Activated naive CD4-positive, alpha-beta T cell treated with anti-CD3 and anti-CD28 coated beads, Interleukin-2, amount 10 ng/mL, durations not matched to agents 7 days and 5 days (primary cell): ENCODE results near the gene LYRM4.

Experiments used
- CTCF ChIA-PET: fragments of 350-600 bp; sonication (Branson Sonifier 250); formaldehyde crosslinking; loops from one replicate; lab custom pipeline; 2021; ENCODE audit warnings: antibody characterized with exemption; lab: Charles Lee
- DNase-seq: peaks from one replicate; pipeline ENCODE4 v3.0.0-alpha.2; 2020
- H3K27ac Mint-ChIP-seq: one replicate; pipeline ENCODE4 v1.8.0; 2021; ENCODE audit warnings: mild to moderate bottlenecking, moderate library complexity, mixed read lengths
- H3K27me3 Mint-ChIP-seq: one replicate; pipeline ENCODE4 v1.8.0; 2021; ENCODE audit warnings: mild to moderate bottlenecking, mixed read lengths
- H3K36me3 Mint-ChIP-seq: one replicate; pipeline ENCODE4 v1.8.0; 2021; ENCODE audit warnings: mixed read lengths
- H3K4me1 Mint-ChIP-seq: one replicate; pipeline ENCODE4 v1.8.0; 2021; ENCODE audit warnings: mixed read lengths
- H3K4me3 Mint-ChIP-seq: one replicate; pipeline ENCODE4 v1.8.0; 2021; ENCODE audit warnings: mild to moderate bottlenecking, moderate library complexity, mixed read lengths
- H3K9me3 Mint-ChIP-seq: one replicate; pipeline ENCODE4 v1.8.0; 2021; ENCODE audit warnings: mixed read lengths

LYRM4 gene

DNA sequence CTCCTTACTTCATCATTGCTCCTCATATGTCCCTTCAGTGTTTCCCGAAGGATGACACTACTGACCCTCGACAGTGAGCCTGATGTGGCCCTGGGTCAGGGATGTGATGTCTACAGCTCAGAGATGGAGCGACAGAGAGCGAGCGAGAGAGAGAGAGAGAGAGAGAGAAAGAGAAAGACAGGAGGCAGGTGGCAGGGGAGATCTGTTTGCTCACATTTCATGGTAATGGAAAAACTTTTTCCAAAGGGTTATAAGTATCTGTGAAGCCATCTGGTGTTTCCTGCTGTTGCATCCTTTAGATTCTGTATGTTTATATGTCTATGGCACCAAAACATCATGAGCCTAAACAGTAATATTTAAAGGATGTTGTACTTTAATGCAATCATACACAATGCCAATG, 98.4 kb downstream of the LYRM4 start:
- CTCF ChIA-PET = no interaction called here
- H3K4me1 Mint-ChIP-seq = peaks cover 15% of the 10 kb centered on the region
- H3K27me3 Mint-ChIP-seq = no peaks in the 10 kb centered on the region
- no peak overlapping the region for H3K4me3 Mint-ChIP-seq
- H3K36me3 Mint-ChIP-seq = no peaks in the 10 kb centered on the region
- no peaks in the 10 kb centered on the region for H3K9me3 Mint-ChIP-seq
- DNase-seq = no peak
- no peak overlapping the region for H3K27ac Mint-ChIP-seq

DNA sequence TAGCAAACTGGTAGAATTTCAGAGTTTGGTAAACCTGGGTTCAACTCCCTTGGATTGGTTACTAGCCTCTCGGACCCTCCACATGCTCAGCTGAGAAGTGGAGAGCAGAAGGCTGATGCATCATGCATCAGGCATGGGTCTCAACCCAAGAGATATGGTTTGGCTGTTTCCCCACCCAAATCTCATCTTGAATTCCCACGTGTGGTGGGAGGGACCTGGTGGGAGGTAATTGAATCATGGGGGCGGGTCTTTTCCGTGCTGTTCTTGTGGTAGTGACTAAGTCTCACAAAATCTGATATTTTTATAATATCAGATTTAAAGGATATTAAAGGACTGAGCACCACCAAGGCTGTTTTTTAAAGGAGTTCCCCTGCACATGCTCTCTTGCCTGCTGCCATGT, 100.5 kb downstream of the LYRM4 start:
- H3K9me3 Mint-ChIP-seq = no peaks in the 10 kb centered on the region
- no peak for DNase-seq
- H3K36me3 Mint-ChIP-seq = no peaks in the 10 kb centered on the region
- no peak overlapping the region for H3K27ac Mint-ChIP-seq
- CTCF ChIA-PET = interaction anchor here (1.0 to 3.1 kb wide), 2 partner anchors 14 to 142 kb away, joined by 5 to 15 read pairs; no protein-coding TSS in a partner anchor
- no peak overlapping the region for H3K4me3 Mint-ChIP-seq
- H3K4me1 Mint-ChIP-seq = peaks cover 7% of the 10 kb centered on the region
- H3K27me3 Mint-ChIP-seq = no peaks in the 10 kb centered on the region

- Mint-ChIP-seq H3K27ac (no peak overlapping the region), H3K36me3 (no peaks in the 10 kb centered on the region), H3K4me3 (no peak overlapping the region), H3K27me3 (no peaks in the 10 kb centered on the region), H3K4me1 (peaks cover 6% of the 10 kb centered on the region), H3K9me3 (no peaks in the 10 kb centered on the region)
- CTCF ChIA-PET = interaction anchor here (0.8 to 3.1 kb wide), 4 partner anchors 8 to 15 kb away, joined by 3 to 15 read pairs (median 4); no protein-coding TSS in a partner anchor
- no peak for DNase-seq
These were observed 101.6 kb downstream of the LYRM4 start for GRCh38 chr6:5159162-5159561.

DNA sequence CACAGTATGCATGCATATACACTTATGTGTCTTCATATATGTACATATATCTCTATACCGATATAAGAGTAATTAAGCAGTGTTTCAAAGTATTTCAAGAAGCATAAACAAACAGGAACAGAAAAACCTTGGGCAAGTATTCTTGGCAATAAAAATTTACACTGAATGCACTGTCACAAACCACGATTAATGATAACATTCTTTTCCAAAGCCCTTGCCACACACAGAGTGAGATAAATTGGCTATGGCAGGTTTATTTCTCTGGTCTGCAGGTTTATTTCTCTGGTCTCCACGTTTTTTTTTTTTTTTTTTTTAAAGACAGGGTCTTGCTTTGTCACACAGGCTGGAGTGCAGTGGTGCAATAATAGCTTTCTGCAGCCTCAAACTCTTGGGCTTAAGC, 102.6 kb downstream of the LYRM4 start:
- CTCF ChIA-PET = no interaction called here
- Mint-ChIP-seq H3K9me3 (no peaks in the 10 kb centered on the region), H3K27ac (no peak overlapping the region), H3K27me3 (no peaks in the 10 kb centered on the region), H3K4me1 (peaks cover 6% of the 10 kb centered on the region), H3K4me3 (no peak overlapping the region), H3K36me3 (no peaks in the 10 kb centered on the region)
- DNase-seq = no peak

DNA sequence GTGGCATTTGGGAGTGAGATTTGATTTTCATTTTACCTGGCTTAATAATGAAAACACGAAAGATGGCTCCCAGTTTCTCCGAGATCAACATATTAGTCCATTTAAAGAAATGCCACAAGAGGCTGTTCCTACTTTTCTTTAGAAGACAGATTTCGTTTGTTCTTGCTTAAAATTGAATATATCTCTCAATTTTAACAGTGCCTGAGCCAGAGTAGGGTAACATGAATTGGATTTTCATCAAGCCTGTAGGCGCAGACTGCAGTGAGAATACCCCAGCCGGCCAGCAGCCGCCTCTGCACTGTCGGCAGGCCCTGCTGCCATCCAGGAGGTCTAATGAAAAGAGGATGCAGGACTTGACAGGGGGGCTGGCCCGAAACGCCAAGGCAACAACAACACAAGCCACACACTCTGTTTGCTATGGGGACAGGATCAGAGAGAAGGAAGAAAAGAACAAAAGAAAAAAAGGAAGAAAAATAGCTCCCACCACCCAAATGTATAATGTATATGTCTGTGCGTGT, 103.1 kb downstream of the LYRM4 start:
- H3K4me1 Mint-ChIP-seq = peaks cover 6% of the 10 kb centered on the region
- H3K27me3 Mint-ChIP-seq = no peaks in the 10 kb centered on the region
- no peaks in the 10 kb centered on the region for H3K9me3 Mint-ChIP-seq
- no peak overlapping the region for H3K4me3 Mint-ChIP-seq
- CTCF ChIA-PET = no interaction called here
- H3K36me3 Mint-ChIP-seq = no peaks in the 10 kb centered on the region
- no peak for DNase-seq
- no peak overlapping the region for H3K27ac Mint-ChIP-seq

- Mint-ChIP-seq H3K9me3 (no peaks in the 10 kb centered on the region), H3K36me3 (no peaks in the 10 kb centered on the region), H3K27ac (no peak overlapping the region), H3K27me3 (no peaks in the 10 kb centered on the region), H3K4me1 (peaks cover 6% of the 10 kb centered on the region), H3K4me3 (no peak overlapping the region)
- CTCF ChIA-PET = interaction anchor here (0.8 kb wide), 1 partner anchor 13 kb away, joined by 4 read pairs; no protein-coding TSS in a partner anchor
- DNase-seq = no peak
These were observed 104.1 kb downstream of the LYRM4 start for GRCh38 chr6:5156627-5157026.

GRCh38 chr6:5155906-5156305, 104.8 kb downstream of the LYRM4 start:
- CTCF ChIA-PET = interaction anchor here (0.8 kb wide), 1 partner anchor 12 kb away, joined by 4 read pairs; no protein-coding TSS in a partner anchor
- H3K36me3 Mint-ChIP-seq = no peaks in the 10 kb centered on the region
- no peak for DNase-seq
- H3K27ac Mint-ChIP-seq = no peak overlapping the region
- no peaks in the 10 kb centered on the region for H3K9me3 Mint-ChIP-seq
- no peaks in the 10 kb centered on the region for H3K27me3 Mint-ChIP-seq
- no peak overlapping the region for H3K4me3 Mint-ChIP-seq
- H3K4me1 Mint-ChIP-seq = peaks cover 6% of the 10 kb centered on the region

DNA sequence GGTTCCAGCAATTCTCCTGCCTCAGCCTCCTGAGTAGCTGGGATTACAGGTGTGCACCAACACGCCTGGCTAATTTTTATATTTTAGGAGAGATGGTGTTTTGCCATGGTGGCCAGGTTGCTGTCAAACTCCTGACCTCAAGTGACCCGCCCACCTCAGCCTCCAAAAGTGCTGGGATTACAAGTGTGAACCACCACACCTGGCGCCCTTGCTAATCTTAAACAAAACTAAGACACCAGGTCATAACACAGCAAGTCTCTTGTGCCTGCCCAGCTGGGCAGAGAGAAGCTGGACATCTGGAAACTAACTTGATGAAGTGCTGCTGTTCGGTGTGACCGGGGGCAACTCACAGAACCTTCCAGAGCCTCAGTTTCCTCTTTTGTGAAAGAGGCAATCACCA, 107.6 kb downstream of the LYRM4 start:
- Mint-ChIP-seq H3K9me3 (no peaks in the 10 kb centered on the region), H3K27ac (no peak overlapping the region), H3K27me3 (no peaks in the 10 kb centered on the region), H3K4me3 (no peak overlapping the region), H3K4me1 (no peaks in the 10 kb centered on the region), H3K36me3 (no peaks in the 10 kb centered on the region)
- DNase-seq = no peak
- CTCF ChIA-PET = no interaction called here

DNA sequence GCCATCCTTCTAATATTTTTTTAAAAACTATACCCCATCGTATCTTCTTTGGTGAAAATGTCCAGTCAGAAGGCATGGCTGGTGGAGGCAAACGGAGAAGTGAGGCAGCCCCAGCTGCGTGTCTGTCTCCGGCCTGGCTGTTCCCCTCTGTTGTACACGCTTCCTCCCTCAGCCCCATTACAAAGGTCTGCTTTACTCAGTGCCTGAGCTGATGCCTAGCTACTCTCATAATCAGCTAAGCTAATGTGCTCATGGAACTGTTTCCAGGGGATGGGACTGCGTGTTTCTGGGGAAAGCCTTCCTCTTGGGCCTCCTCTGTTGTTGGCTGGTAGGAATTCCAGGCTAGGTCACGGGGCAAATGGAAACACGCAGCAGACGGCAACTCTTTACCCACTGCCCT, 108.3 kb downstream of the LYRM4 start:
- DNase-seq = no peak
- CTCF ChIA-PET = interaction anchor here (1.2 kb wide), 1 partner anchor 9 kb away, joined by 3 read pairs; no protein-coding TSS in a partner anchor
- Mint-ChIP-seq H3K9me3 (no peaks in the 10 kb centered on the region), H3K36me3 (no peaks in the 10 kb centered on the region), H3K27ac (no peak overlapping the region), H3K4me3 (no peak overlapping the region), H3K27me3 (no peaks in the 10 kb centered on the region), H3K4me1 (no peaks in the 10 kb centered on the region)

GRCh38 chr6:5151955-5152401, 108.8 kb downstream of the LYRM4 start:
- Mint-ChIP-seq H3K9me3 (no peaks in the 10 kb centered on the region), H3K36me3 (no peaks in the 10 kb centered on the region), H3K4me3 (no peak overlapping the region), H3K27ac (no peak overlapping the region), H3K4me1 (no peaks in the 10 kb centered on the region), H3K27me3 (no peaks in the 10 kb centered on the region)
- CTCF ChIA-PET = interaction anchor here (1.2 kb wide), 1 partner anchor 9 kb away, joined by 3 read pairs; no protein-coding TSS in a partner anchor
- DNase-seq = no peak

DNA sequence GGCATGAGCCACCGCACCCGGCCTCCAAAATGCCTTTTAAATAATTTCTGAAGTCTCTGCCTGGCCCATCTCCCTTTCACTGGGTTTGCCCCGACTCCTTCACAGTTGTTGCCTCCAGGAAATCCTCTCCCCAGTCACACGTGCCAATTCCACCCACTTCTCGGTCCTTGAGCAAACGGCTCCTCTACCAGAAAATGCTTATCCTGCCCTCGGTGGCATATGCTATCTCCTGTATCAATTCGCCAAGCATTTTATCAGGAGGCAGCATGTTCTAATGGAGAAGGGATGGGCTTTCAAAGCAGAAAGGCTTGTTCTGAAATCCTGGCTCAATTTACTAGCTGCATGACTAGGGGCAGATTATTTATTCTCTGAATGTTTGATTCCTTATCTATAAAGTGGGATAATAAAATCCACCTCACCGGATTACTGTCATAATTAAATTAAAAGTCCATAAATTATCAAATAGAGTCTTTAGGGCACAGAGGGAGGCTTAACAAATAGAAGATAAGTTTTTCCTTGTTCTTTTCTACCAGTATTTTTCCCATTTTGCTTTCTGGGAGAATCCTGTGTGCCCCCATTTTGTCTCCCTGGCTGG, 109.3 kb downstream of the LYRM4 start:
- no peaks in the 10 kb centered on the region for H3K36me3 Mint-ChIP-seq
- CTCF ChIA-PET = interaction anchor here (1.2 kb wide), 1 partner anchor 8 kb away, joined by 3 read pairs; no protein-coding TSS in a partner anchor
- H3K27ac Mint-ChIP-seq = no peak overlapping the region
- DNase-seq = no peak
- no peaks in the 10 kb centered on the region for H3K27me3 Mint-ChIP-seq
- no peaks in the 10 kb centered on the region for H3K9me3 Mint-ChIP-seq
- H3K4me3 Mint-ChIP-seq = no peak overlapping the region
- H3K4me1 Mint-ChIP-seq = no peaks in the 10 kb centered on the region

DNA sequence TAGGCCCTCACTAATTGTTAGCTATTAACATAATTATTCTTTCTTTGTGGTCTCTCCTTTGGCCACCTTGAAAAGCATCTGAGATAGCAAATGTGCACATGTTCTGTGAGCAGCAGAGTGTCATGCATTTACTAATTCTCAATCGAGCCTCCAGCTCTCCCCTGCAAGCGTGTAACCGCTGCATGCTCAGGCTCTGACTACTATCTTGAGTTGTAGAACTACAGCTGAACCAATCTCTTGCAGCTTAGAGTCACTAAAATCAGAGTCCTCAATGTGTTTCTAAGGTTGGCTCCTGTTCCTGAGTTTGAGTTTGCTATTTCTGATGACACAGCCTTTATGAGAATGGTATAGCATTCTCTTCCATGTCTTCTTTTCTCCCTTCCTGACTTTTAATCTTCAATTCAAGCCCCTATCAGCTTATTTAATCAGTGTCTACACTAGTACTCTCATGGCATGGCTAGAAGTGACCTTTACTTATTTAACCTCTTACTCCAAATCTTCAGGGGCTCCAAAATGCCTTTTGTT, 110.1 kb downstream of the LYRM4 start:
- H3K27ac Mint-ChIP-seq = no peak overlapping the region
- CTCF ChIA-PET = interaction anchor here (1.1 to 2.6 kb wide), 2 partner anchors 24 to 153 kb away, joined by 3 to 9 read pairs; no protein-coding TSS in a partner anchor
- H3K36me3 Mint-ChIP-seq = no peaks in the 10 kb centered on the region
- no peaks in the 10 kb centered on the region for H3K4me1 Mint-ChIP-seq
- H3K9me3 Mint-ChIP-seq = no peaks in the 10 kb centered on the region
- no peak for DNase-seq
- H3K4me3 Mint-ChIP-seq = no peak overlapping the region
- H3K27me3 Mint-ChIP-seq = no peaks in the 10 kb centered on the region

GRCh38 chr6:5149891-5150290, 110.9 kb downstream of the LYRM4 start:
- CTCF ChIA-PET = interaction anchor here (1.1 to 2.6 kb wide), 2 partner anchors 24 to 153 kb away, joined by 3 to 9 read pairs; no protein-coding TSS in a partner anchor
- no peaks in the 10 kb centered on the region for H3K27me3 Mint-ChIP-seq
- no peaks in the 10 kb centered on the region for H3K36me3 Mint-ChIP-seq
- no peak overlapping the region for H3K27ac Mint-ChIP-seq
- H3K4me1 Mint-ChIP-seq = no peaks in the 10 kb centered on the region
- H3K9me3 Mint-ChIP-seq = no peaks in the 10 kb centered on the region
- no peak for DNase-seq
- no peak overlapping the region for H3K4me3 Mint-ChIP-seq

DNA sequence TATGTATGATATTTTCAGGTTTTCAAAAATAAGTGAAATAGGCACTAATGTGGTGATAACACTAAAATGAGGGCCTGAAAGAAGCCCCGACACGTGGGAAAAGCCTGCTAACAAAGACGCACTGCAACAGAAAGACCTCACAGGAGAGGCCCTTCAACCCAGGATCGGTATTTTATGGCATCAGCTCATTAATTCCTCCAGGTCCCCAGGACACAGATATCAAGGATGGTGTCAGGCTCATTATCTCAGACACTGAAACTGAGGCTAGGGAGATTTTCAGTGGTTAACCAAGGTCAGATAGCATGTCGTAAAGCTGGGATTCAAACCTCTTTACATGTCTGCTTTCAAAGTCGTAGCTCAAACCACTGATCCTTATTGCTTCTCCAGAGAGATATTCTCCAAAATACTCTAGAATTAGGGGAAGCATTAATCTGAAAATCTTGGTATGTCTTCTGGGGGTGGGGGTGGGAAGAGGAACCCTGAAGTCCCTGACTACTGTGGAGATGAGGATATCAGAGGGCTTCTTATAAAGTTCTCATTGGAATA, 111.5 kb downstream of the LYRM4 start:
- no peaks in the 10 kb centered on the region for H3K9me3 Mint-ChIP-seq
- H3K27ac Mint-ChIP-seq = no peak overlapping the region
- no peak overlapping the region for H3K4me3 Mint-ChIP-seq
- no peaks in the 10 kb centered on the region for H3K4me1 Mint-ChIP-seq
- H3K27me3 Mint-ChIP-seq = no peaks in the 10 kb centered on the region
- CTCF ChIA-PET = interaction anchor here (1.0 to 2.6 kb wide), 2 partner anchors 21 to 154 kb away, joined by 3 to 9 read pairs; no protein-coding TSS in a partner anchor
- no peaks in the 10 kb centered on the region for H3K36me3 Mint-ChIP-seq
- no peak for DNase-seq
